Stimulated activated naive CD4-positive, alpha-beta T cell (primary cell): ENCODE measurements around the gene HSP90AA1.
"Not testable (repeated sequence)": the region's sequence is repeated elsewhere in the genome, so short reads cannot be mapped to it uniquely, and the experiment has no call there.

Experiments
- DNase-seq, 6 experiments: peaks; one replicate each; lab custom pipeline; 2025; lab: John Stamatoyannopoulos, UW

The HSP90AA1 gene

GRCh38 chr14:102066041-102066451 lies 20.8 kb downstream of the HSP90AA1 start:
- DNase-seq, result no peak

- not testable (repeated sequence) for DNase-seq
Measured at GRCh38 chr14:102064590-102064989, 22.3 kb downstream of the HSP90AA1 start.

DNA sequence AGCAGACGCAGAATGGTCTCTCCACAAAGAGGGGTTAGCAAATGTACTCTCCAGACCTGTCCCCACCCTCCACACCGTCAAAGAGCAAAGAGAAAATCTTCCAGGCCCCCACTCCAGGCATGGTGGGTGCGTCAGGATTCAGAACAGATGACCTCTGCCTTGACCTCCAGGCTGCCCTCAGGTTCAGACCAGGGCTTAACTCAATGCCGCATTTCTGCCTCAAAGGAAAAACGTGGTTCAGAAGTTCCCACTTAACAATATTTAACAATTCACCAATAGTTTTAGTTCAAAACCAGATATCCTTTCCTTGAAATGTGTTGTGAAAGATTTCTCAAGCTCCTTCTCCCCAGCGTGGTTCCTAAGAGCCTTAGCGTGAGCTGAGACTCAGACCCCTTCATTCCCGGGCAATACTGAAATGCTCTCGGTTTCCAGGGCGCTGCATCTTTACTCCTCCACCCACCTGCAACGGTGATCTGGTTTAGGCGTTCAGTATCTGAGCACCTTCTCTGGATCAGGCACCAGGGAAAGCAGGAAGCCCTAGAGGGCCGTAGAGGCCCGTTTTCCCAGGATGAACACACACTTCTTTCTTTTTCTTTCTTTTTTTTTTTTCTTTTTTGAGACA lies 22.9 kb downstream of the HSP90AA1 start:
- DNase-seq, result no peak

DNA sequence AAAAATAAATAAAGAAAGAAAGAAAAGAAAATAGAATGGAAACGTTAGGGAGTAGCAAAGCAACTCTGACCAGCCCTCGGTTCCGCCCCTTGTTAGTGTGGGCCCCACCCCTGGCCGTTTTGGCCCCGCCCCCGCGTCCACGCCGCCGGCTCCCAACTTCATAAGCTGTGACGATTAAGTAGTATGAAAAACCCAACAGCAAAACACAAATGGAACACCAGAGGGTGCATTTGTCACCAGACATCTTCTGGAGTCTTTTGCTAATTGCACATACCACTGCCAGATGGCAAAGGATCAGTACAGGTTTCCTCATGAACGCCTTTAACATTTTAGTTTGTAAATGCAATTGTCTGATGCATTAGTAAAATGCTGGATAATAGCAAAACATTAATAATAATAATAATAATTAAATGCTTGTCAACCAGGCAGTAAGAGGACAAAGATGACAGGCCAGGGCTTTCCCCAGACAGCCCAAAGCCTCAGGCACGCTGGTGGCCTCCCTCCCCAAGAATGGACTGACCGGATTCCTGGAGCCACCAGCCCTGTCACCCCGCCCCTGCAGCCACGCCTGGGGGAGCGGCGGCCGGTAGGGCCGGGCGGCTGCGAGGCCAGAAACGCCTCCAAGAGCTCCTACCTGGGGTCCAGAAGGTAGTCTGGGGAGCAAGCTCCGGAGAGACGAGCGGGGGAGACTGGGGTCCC lies 23.6 kb downstream of the HSP90AA1 start:
- peak; percentile 42 to 72 (median 56) for DNase-seq

- no peak for DNase-seq
Measured at GRCh38 chr14:102058961-102059360, 27.9 kb downstream of the HSP90AA1 start.

GRCh38 chr14:102058146-102058545 lies 28.7 kb downstream of the HSP90AA1 start:
- DNase-seq, result no peak

- DNase-seq, result no peak
Measured at GRCh38 chr14:102057480-102058114, 29.2 kb downstream of the HSP90AA1 start.

- no peak for DNase-seq
Measured at GRCh38 chr14:102056694-102057442, 30.0 kb downstream of the HSP90AA1 start.

GRCh38 chr14:102055181-102055901 lies 31.5 kb downstream of the HSP90AA1 start:
- DNase-seq, result no peak

- DNase-seq, result no peak
Measured at GRCh38 chr14:102052522-102052921, 34.3 kb downstream of the HSP90AA1 start.

GRCh38 chr14:102050625-102051024 lies 36.2 kb downstream of the HSP90AA1 start:
- no peak for DNase-seq

DNA sequence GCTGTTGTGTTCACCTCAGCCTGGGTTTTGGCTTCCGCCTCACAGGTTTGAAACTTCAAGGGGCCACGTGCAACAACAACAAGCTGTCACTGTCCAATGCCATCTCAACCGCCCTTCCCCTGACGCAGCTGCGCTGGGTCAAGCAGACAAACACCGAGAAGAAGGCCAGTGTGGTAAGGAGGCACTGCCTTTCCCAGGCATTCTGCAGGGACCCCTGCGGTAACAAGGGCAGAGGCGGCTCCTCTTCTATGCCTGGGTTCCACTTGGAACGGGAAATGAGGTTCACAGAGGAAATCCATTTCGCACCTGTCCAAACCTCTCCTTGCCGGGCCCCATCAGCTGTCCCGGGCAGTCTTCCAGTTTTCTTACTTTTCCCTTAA lies 36.8 kb downstream of the HSP90AA1 start:
- DNase-seq, result no peak

GRCh38 chr14:102049258-102050025 lies 37.4 kb downstream of the HSP90AA1 start:
- no peak for DNase-seq

GRCh38 chr14:102047808-102048540 lies 38.9 kb downstream of the HSP90AA1 start:
- no peak for DNase-seq

DNA sequence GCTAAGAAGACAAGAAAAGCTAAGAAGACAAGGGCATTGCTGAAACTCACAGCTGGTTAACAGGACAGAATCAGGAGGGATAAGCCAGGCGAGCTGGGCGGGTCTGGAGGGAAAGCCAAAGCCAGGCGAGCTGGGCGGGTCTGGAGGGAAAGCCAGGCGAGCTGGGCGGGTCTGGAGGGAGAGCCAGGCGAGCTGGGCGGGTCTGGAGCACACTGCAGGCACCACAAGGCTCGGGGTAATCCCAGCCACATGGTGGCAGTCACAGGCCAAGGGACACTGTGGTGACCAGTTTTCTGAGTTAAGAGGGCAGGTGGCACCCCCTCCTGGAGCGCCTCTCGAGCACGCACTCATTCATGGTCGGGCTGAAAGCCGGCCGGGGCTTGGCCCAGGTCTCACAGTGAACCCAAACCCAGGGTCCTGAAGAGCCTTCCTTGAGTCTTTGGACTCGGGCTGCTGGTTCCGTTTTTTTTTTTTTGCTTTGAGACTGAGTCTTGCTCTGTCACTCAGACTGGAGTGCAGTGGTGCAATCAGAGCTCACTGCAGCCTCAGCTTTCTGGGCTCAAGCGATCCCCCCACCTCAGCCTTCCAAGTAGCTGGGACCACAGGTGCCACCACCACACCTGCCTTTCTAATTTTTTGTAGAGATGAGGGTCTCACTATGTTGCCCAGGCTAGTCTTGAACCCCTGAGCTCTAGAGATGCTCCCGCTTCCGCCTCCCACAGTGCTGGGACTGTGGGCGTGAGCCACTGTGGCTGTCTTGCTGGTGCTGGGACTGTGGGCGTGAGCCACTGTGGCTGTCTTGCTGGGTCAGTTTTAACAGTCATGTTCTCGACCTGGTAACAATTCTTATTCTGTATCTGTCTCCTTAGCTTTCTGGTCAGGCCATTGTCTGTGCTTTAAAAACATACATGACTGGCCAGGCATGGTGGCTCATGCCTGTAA lies 40.2 kb downstream of the HSP90AA1 start:
- no peak for DNase-seq

GRCh38 chr14:102044566-102044965 lies 42.3 kb downstream of the HSP90AA1 start:
- no peak for DNase-seq

DNA sequence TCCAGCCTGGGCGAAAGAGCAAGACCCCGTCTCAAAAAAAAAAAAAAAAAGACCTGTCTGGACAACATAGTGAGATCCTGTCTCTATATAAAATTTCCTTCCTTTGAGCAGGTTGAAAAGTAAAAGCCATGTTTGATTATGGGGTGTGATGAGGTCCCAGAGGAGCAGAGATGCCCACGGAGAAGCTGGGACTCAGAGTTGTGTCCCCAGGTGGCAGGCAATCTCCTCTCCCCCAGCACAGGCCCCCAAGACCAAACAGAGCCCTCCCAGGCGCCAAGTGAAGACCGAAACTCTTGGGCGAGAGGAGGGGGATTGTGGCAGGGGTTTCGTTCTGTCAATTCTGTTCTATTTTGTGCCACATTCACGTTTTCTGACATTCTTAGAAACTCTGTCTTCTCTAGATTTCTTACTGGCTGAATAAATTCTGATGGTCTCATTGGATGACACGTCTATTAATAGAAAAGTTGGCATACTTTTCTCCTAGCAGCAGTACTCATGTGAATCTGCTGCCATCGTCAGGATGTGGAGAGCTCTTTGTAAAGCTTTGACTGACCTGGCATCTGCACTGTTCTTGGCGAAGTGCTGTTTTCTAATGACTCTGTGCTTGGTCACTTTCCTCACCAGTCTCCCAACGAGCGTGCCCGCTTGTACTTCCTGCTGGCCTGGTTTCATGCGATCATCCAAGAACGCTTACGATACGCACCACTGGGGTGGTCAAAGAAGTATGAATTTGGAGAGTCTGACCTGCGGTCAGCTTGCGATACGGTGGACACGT lies 43.4 kb downstream of the HSP90AA1 start:
- peak in 1 of 6 experiments; percentile 3 for DNase-seq

DNA sequence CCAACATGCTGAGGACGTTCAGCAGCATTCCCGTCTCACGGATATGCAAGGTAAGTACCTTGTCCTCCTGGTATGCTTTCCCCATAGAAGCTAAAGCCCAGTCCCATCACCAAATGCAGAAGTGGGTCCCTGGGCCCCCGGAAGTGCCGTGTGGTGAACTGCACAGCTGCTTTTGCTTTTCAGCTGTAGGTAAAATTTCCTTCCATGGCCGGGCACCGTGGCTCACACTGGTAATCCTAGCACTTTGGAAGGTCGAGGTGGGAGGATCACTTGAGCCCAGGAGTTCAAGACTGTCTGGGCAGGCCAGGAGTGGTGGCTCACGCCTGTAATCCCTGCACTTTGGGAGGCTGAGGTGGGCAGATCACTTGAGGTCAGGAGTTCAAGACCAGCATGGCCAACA lies 44.1 kb downstream of the HSP90AA1 start:
- no peak for DNase-seq
